ENCODE measurements around the gene ZNF80. TPM values are rescaled to one million over a fixed set of nuclear protein-coding genes. Genes with fewer than 3 reads are reported as not detected.
A peak's percentile ranks its signal among the peaks of the same experiment; 100 is the strongest.
"Not testable (repeated sequence)": the region's sequence is repeated elsewhere in the genome, so short reads cannot be mapped to it uniquely, and the experiment has no call there.

Gene ZNF80
- total and polyA plus RNA-seq, 2 donors (not counting 1 experiment from before 2014, with no cell fraction given) = not detected

GRCh38 chr3:114284644-114285043, 47.3 kb upstream of the ZNF80 start:
- no peak overlapping the region for H3K4me2 ChIP-seq (ENCODE audit: extremely low read depth, insufficient read depth, low read length)
- no peaks in the 10 kb centered on the region for H3K9me3 ChIP-seq (ENCODE audit: control insufficient read depth, insufficient read depth, low read depth, low read length)
- no peaks in the 10 kb centered on the region for H3K4me1 ChIP-seq (ENCODE audit: control insufficient read depth, extremely low read depth, insufficient read depth, low read length)
- no peak for TF ChIP-seq CTCF (conservative IDR thresholded peaks at IDR 0.05 in 1 of 2, IDR thresholded peaks at IDR 0.05 in 1 of 2; ENCODE audit: low read depth in 1 of 2, low read length in 2 of 2)
- no peak for TF ChIP-seq EZH2 (IDR thresholded peaks at IDR 0.05; ENCODE audit: low read length, missing control alignments)
- H3K79me2 ChIP-seq (ENCODE audit: control insufficient read depth, insufficient read depth, low read length) = no peaks in the 10 kb centered on the region
- H3K27ac ChIP-seq (ENCODE audit: insufficient read depth, low read length) = no peak overlapping the region
- no peak overlapping the region for H2AFZ ChIP-seq (ENCODE audit: low read length)
- H3K36me3 ChIP-seq (ENCODE audit: control insufficient read depth, insufficient read depth, low read length) = no peaks in the 10 kb centered on the region
- H3K9ac ChIP-seq (ENCODE audit: insufficient read depth, low read length) = no peak overlapping the region
- H3K27me3 ChIP-seq (ENCODE audit: control insufficient read depth, insufficient read depth, low read length) = no peaks in the 10 kb centered on the region
- no peak overlapping the region for H3K4me3 ChIP-seq (replicated peaks in 1 of 4; ENCODE audit: control extremely low read depth in 1 of 4, insufficient read depth in 1 of 4, low read depth in 3 of 4, low read length in 4 of 4)
- no peaks in the 10 kb centered on the region for H4K20me1 ChIP-seq (ENCODE audit: control insufficient read depth, extremely low read depth, insufficient read depth, low read length)
- DNase-seq (ENCODE audit: low read depth in 2 of 2) = peak in 1 of 2 donors; percentile 5

- H3K4me2 ChIP-seq (ENCODE audit: extremely low read depth, insufficient read depth, low read length); H3K9ac ChIP-seq (ENCODE audit: insufficient read depth, low read length); H2AFZ ChIP-seq (ENCODE audit: low read length); H3K9me3 ChIP-seq (ENCODE audit: control insufficient read depth, insufficient read depth, low read depth, low read length); H3K36me3 ChIP-seq (ENCODE audit: control insufficient read depth, insufficient read depth, low read length); H3K4me3 ChIP-seq (replicated peaks in 1 of 4; ENCODE audit: control extremely low read depth in 1 of 4, insufficient read depth in 1 of 4, low read depth in 3 of 4, low read length in 4 of 4); H3K79me2 ChIP-seq (ENCODE audit: control insufficient read depth, insufficient read depth, low read length); H3K27me3 ChIP-seq (ENCODE audit: control insufficient read depth, insufficient read depth, low read length); H3K4me1 ChIP-seq (ENCODE audit: control insufficient read depth, extremely low read depth, insufficient read depth, low read length); DNase-seq (ENCODE audit: low read depth in 2 of 2); H4K20me1 ChIP-seq (ENCODE audit: control insufficient read depth, extremely low read depth, insufficient read depth, low read length); H3K27ac ChIP-seq (ENCODE audit: insufficient read depth, low read length): not testable (repeated sequence)
Measured at GRCh38 chr3:114276856-114277255, 39.5 kb upstream of the ZNF80 start.

- Histone ChIP-seq H3K4me2 (ENCODE audit: extremely low read depth, insufficient read depth, low read length) (no peak overlapping the region), H3K79me2 (ENCODE audit: control insufficient read depth, insufficient read depth, low read length) (no peaks in the 10 kb centered on the region), H3K9me3 (ENCODE audit: control insufficient read depth, insufficient read depth, low read depth, low read length) (no peaks in the 10 kb centered on the region), H3K27ac (ENCODE audit: insufficient read depth, low read length) (no peak overlapping the region), H2AFZ (ENCODE audit: low read length) (no peak overlapping the region), H3K36me3 (ENCODE audit: control insufficient read depth, insufficient read depth, low read length) (no peaks in the 10 kb centered on the region), H3K9ac (ENCODE audit: insufficient read depth, low read length) (no peak overlapping the region), H3K27me3 (ENCODE audit: control insufficient read depth, insufficient read depth, low read length) (no peaks in the 10 kb centered on the region), H3K4me3 (replicated peaks in 1 of 4; ENCODE audit: control extremely low read depth in 1 of 4, insufficient read depth in 1 of 4, low read depth in 3 of 4, low read length in 4 of 4) (no peak overlapping the region), H3K4me1 (ENCODE audit: control insufficient read depth, extremely low read depth, insufficient read depth, low read length) (no peaks in the 10 kb centered on the region), H4K20me1 (ENCODE audit: control insufficient read depth, extremely low read depth, insufficient read depth, low read length) (no peaks in the 10 kb centered on the region)
- peak; percentile 15 to 43 for DNase-seq (ENCODE audit: low read depth in 2 of 2)
- no peak for TF ChIP-seq CTCF (conservative IDR thresholded peaks at IDR 0.05 in 1 of 2, IDR thresholded peaks at IDR 0.05 in 1 of 2; ENCODE audit: low read depth in 1 of 2, low read length in 2 of 2)
- no peak for TF ChIP-seq EZH2 (IDR thresholded peaks at IDR 0.05; ENCODE audit: low read length, missing control alignments)
Measured at GRCh38 chr3:114274929-114275328, 37.6 kb upstream of the ZNF80 start.

All from fibroblast of lung (primary cell).